ACHN (cell line): ENCODE data around the gene HNRNPC.
"Not testable (repeated sequence)": the region's sequence is repeated elsewhere in the genome, so short reads cannot be mapped to it uniquely, and the experiment has no call there.

Experiments used
- DNase-seq: peaks from one replicate; pipeline ENCODE4 v3.0.0-alpha.2; 2015
- in situ Hi-C: cut with HindIII; loops from 2 replicates; pipeline ENCODE4 v1.10.0; 2017; ENCODE audit warnings: low sequenced_read_pairs, low pct_ligation_motif_present, low pct_unique_long_range_greater_than_20kb

HNRNPC gene

DNA sequence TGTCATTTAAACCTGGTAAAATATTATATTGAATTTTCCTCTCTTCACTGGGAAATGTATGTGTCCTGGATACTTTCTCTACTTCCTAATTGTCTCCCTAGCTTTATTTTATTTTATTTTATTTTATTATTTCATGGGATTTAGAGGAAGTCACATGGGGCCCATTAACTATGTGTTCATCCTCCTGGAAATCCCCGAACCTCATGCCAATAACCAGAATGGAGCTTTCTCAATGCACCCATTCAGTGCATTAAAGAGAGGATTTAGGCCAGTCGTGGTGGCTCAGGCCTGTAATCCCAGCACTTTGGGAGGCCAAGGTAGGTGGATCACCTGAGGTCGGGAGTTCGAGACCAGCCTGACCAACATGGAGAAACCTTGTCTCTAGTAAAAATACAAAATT lies 9.4 kb upstream of the HNRNPC start:
- DNase-seq, result no peak
- in situ Hi-C loops, result no loop called here

DNA sequence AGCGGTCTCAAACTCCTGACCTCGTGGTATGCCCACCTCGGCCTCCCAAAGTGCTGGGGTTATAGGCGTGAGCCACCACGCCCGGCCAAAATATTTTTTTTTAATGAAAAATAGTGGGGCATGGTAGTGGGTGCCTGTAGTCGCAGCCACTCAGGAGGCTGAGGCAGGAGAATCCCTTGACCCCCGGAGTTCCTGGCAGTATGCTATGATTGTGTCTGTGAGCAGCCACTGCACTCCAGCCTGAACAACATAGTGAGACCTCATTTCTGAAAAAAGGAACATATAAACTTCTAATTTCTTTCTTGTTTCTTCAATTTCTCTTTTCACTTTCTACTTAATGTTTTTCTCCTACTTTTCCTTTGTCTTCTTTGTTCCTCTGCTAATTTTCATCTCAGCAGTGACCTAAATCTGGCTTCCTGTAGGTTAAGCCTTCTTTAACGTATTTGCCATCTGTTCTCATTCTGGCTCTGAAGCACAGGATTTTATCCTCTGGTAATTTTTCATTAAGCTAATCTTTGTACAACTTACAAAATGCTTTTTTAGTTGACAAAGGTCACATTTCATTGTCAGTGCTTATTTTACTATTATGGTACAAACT lies 6.1 kb upstream of the HNRNPC start:
- no peak for DNase-seq
- in situ Hi-C loops, result no loop called here

DNA sequence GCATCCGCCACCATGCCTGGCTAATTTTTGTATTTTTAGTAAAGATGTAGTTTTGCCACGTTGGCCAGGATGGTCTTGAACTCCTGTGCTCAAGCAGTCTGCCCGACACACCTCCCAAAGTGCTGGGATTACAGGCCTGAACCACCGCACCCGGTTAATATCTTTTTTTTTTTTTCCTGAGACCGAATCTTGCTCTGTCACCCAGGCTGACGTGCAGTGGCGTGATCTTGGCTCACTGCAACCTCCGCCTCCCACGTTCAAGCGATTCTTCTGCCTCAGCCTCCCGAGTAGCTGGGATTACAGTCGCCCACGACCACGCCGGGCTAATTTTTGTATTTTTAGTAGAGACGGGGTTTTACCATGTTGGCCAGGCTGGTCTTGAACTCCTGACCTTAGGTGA lies 3.4 kb upstream of the HNRNPC start:
- in situ Hi-C loops, DNase-seq: not testable (repeated sequence)

DNA sequence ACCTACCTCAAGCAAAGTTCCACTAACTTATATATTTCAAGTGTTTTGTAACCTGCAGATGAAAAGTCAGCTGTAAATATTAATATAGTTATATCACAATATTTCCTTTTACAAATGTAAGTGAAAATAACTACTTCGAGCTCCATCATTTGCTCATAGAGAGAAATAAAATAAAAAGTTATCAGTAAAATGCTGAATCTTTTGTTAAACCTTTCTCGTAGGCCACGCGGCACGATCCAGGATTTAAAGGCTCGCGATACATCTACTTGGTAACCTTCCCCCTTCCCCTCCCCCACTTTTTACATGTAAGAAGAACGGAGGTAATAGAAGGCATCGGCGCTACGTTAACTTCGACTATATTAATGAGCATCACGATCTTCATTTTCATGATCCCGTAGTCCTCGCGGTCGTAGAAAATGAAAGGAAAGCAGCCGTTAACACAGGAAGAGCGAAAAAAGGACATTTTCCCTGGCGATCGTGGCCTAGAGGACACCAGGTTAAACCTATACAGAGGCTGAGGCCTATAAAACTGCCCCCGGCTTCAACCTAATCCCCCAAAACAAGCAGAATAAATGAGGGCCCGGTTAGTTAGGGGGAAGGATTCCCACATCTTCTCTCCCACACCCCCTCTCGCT lies 508 bp downstream of the HNRNPC start:
- in situ Hi-C loops, result no loop called here
- peak; percentile 66 for DNase-seq

DNA sequence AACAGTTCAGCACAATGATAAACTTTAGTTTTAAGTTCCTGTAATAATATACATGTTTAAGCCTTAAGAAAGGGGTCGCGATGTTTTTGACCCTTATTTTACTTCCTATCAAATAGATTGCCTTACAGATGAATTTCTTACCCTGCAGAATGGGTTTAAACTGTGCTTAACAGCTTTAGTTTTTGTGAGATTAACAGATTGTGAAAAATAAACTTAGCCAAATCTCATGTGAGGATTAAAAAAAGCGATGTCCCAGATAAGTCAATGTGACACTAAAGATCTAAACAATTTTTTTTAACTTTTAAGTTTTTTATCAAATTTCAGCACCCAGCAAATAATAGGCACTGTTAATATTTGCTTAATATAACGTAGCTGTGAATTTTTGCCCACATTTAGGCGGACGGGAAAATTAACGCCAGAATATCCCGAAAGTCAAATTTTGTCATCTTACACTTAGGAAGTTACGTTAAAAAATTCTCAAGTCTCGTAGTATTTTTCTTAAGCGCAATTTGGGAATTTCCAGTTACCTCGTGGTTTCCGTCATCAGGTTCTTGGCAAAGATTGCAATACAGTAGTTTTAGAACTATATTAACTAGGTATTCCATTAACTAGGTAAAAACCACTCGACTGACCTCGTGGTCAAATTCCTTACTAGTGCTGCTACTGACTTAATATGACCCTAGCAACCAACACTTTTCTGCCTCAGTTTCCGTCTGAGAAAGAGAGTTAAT lies 1.2 kb downstream of the HNRNPC start:
- in situ Hi-C loops, result no loop called here
- peak; percentile 88 for DNase-seq

DNA sequence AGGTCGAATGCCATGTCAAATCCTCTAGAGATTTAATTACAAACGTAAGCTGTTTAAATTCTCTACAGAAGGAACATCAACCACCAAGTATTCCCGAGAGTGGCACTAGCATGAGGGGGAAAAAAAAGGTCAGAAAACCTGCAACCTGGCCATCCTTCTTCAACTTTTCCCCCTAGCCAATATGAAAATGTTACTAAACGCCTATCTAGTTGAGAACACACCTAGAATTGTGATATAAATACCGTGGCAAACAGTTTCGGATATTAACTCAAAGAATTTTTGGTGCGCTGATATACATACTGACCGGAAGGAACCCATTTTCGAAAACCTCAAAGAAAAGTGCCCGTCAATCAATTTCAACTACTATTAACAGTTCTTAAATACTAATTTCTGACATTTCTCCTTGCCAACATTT lies 1.8 kb downstream of the HNRNPC start:
- in situ Hi-C loops, result no loop called here

DNA sequence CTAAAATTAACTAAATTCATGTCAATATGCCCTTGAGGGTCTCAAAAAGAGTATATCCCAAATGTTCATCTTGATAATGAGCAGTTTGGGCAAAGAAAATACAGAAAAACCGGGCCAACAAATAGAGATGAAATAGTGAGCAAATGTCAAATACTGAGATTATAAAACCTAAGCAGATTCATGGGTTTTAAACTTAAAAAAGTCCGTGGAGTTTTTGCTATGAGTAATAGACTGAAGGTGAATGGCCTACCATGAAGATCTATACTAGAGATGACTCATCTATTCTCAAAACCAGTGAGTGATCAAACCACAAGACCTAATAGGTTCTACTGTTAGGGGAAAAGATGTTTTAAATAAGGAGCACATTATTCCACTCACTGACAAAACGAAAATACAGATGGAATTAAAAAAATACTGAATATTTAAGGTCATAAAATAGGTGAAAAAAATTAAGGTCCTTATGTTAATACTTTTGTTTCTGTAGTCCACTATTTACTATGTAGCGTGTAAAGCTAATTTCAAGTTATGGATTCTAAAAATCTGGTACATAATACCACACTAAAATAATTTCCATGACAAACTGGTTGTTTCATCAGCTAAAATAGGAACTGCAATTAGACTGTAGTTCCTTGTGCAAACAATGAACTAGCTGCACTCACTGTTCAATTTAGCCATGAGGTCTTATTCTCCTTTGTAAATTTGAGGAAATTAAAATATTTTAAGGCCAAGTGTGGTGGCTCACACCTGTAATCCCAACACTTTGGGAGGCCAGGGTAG lies 5.0 kb downstream of the HNRNPC start:
- in situ Hi-C loops, result no loop called here
- DNase-seq, result peak; percentile 81

More for the DNA sequence above, 1.8 kb downstream of the HNRNPC start:
- no peak for DNase-seq

DNA sequence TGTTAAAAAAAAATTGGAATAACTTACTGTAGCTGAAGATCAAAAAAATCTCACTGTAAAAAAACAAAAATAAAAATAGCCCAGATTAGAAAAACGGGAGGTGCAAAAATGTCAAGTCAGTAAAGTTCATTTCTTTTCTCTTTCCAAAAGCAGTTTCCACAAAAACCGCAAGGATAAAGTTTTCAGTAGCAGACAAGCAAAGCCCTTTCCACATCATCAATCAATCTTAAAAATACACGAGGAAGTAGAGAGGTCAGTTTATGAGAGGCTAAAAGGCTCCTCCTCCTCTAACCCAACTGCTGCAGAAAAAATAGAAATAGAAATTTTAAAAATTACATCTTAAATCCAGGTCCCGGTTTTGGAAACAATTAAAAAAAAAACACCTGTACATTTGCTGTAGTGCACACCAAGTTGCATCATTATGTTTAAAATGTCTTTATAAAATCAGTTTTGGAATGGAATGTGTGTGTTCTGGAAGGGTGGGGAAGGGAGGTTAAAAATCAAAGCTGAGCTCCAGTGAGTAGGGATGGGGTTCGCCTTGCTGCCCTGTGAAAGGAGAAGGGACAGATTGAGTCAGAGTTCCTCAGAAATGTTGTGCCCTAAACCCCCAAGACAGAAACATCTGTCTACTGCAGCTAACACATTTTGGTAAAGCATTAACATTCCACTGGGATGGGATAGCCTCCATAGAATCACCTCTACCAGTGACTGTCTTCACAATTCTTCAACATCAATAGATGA lies 5.8 kb downstream of the HNRNPC start:
- DNase-seq, result no peak
- in situ Hi-C loops, result no loop called here

DNA sequence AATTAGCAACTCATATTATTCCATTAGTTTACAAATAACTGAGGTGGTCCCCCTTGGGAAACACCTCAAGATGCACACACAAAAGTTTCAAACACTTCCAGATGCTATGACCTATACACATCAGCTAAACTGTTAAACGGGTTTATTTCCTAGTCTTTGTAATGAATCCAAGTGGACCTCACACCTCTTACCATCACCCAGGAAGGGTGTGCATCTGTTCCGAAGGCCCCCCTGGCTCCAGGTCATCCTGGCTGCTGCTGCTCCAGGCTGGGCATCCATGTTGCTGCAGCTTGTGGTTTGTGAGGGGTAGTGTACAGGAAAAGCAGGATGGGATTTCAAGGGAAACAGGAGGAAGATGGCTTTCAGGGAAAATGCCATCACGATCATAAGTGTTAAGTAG lies 6.8 kb downstream of the HNRNPC start:
- DNase-seq, result no peak
- in situ Hi-C loops, result no loop called here

DNA sequence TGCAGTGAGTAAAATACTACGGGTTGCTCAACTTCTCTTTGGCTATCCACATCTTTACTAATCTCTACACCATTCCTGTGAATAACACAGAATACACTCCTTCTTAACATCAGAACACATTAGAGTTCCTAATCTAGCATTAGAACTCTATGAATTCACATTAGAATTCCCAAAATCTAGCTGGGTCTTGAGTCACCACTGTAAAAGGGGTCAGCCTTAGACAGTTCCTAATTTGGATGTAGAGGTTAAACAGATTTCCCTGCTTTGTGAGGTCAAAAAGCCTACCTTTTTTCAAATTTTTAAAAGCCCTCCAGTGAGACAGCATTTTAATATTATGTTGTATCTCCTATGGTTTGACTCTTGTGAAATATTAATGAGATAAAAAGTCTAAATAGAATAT lies 7.4 kb downstream of the HNRNPC start:
- in situ Hi-C loops, result no loop called here

DNA sequence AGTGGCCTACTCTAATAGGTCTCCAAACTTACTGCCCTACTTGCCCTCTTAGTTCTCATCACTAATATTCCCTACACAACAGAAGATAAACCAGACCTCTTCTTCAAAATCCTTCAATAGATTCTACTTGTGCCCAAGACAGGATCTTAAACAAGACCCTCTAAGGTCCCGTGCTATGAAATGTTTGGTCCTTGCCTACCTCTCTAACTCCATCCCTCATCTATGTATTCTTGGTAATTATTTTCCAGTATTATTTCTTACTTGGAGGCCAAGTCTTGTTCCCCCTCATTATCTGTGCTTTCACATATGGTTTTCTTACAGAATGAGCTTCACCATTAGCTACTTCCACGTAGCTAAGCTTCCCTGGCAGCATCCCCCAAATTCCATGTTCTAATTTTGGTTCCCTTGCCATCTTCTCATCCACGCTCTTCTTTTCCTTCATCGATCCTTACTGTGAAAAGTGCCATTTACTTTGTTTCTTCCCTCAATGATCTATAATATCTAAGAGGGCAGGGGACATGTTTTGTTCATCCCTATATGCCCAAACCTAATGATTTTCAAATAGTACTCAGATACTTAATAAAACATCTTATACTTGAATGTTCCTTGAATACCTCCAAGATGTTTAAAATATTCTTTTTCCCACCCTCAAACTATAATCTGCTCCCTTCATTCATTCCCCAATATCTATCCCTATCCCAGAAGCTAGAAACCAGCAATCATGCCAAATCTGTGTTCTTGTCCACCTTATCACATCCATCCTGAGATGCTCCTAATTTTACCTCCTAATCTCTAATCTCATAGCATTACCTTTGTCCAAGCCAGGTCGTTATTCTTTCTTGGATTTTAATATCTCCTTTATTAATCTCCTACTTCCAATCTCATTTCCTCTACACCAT lies 10.1 kb downstream of the HNRNPC start:
- DNase-seq, result no peak
- in situ Hi-C loops, result no loop called here

More for the DNA sequence above, 7.4 kb downstream of the HNRNPC start:
- no peak for DNase-seq

DNA sequence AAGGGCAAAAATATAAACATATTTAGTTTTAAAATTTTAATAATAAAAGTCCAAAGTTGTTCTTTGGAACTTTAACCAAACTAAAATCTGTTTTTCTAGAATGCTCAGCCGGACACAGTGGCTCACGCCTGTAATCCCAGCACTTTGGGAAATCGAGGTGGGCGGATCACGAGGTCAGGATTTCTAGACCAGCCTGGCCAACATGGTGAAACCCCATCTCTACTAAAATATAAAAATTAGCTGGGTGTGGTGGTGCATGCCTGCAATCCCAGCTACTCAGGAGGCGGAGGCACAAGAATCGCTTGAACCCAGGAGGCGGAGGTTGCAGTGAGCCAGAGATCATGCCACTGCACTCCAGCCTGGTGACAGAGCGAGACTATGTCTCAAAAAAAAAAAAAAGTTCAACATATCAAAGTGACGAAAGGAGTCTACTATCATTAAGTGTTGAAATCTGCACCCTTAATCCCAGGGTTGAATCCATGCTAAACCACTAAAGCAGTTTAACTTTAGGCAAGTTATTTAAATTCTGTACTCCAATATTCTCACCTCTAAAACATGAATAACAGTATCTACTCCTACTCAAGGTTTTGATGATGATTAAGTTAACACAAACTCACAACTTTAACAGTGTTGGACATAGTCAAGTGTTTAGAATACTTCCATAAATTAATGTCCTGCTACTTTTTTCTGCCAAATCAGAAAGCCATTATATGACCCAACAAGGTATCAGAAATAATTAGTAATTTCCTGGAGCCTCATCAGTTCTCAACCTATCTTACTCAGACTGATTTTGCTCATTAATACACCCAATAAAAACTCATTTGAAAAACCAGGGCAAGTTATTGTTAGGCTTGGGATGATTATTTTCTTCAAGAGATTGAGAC lies 11.0 kb downstream of the HNRNPC start:
- in situ Hi-C loops, result no loop called here
- no peak for DNase-seq

DNA sequence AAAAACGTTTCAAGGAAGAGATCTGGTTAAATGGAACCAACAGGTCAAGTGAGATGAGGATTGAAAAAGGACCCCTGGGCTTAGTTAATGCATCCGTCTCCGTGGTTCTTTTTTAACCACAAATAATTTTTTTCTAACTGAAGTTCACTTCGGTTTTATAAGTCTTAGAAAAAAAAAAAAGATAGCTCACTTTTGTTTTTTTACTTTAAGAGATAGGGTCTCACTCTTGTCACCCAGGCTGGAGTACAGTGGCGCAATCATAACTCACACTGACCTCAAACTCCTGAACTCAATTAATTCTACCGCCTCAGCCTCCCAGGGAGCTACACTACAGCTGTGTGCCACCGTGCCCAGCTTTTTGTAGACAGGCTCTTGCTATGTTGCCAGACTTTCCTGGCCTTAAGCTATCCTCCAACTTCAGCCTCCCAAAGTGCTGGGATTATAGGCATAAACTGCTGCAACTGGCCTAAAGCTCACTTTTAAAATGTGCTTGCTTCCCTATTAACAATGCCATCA lies 11.8 kb downstream of the HNRNPC start:
- no peak for DNase-seq
- in situ Hi-C loops, result no loop called here

DNA sequence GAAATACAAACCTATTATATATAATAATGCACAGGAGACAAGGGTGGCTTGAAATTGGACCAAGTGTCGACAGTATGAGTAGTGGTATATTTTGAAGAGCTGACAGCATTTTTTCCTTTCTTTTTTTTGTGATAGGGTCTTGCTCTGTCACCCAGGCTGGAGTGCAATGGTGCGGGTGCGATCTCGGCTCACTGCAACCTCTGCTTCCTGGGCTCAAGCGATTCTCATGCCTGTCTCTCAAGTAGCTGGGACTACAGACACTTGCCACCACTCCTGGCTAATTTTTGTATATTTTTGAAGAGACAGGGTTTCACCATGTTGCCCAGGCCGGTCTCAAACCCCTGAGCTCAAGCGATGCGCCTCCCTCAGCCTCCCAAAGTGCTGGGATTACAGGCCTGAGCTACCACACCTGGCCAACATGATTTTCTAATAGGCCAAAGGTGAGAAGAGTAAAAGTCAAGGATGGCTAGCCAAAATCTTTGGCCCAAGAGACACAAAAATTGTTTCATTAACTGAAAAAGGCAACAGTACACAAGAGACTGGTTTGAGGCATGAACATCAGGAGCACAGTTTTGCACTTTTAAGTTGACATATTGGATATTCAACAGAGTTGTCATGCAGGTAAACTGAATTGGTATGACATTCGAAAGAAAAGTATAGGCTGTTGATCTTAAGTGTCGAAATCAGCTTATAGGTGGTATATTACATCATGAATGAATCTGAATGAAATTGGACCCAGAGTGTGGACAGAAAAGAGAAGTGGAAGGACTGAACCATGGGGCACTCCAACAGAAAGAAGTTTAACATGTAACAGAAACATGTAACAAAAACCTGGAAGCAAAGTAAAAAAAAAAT lies 12.5 kb downstream of the HNRNPC start:
- no peak for DNase-seq
- in situ Hi-C loops, result no loop called here

DNA sequence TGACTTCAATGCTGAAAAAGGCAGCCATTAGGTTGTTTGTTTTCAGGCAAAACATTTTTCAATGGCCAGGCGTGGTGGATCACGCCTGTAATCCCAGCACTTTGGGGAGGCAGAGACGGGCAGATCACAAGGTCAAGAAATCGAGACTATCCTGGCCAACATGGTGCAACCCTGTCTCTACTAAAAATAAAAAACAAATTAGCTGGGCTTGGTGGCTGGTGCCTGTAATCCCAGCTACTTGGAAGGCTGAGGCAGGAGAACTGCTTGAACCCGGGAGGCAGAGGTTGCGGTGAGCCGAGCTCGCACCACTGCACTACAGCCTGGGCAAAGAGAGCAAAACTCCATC lies 13.2 kb downstream of the HNRNPC start:
- DNase-seq, in situ Hi-C loops: not testable (repeated sequence)
